K562 (cell line): Measurements from ENCODE around the gene ZSCAN25. TPM values are rescaled to one million over a fixed set of nuclear protein-coding genes. Genes with fewer than 3 reads are reported as not detected.

Experiments used
- ARNT ChIP-seq, 2 experiments: fragments of 450-650 bp; IDR thresholded peaks; 2 replicates each; pipeline ENCODE4 v1.6.1; 2016; ENCODE audit warnings: mild to moderate bottlenecking in 1 of 2
- CBX5 ChIP-seq: IDR thresholded peaks from 2 replicates; pipeline ENCODE4 v1.6.1; 2014; ENCODE audit warnings: low read depth, borderline replicate concordance
- CC2D1A ChIP-seq: fragments of 450-650 bp; IDR thresholded peaks from 2 replicates; pipeline ENCODE4 v1.6.1; 2017; ENCODE audit warnings: mild to moderate bottlenecking
- DPF2 ChIP-seq: fragments of 450-650 bp; IDR thresholded peaks from 2 replicates; pipeline ENCODE4 v1.6.1; 2016
- HNRNPH1 ChIP-seq: fragments of 200-400 bp; formaldehyde crosslinking; optimal IDR thresholded peaks from 2 replicates; pipeline ENCODE3; 2017; ENCODE audit warnings: low read depth, mild to moderate bottlenecking, low read length, moderate library complexity
- HNRNPL ChIP-seq: fragments of 200-400 bp; formaldehyde crosslinking; IDR thresholded peaks from 2 replicates; pipeline ENCODE4 v1.6.1; 2017; ENCODE audit warnings: low read depth, mild to moderate bottlenecking, low read length
- KDM4B ChIP-seq, 2 experiments: fragments of 450-650 bp in 1 of 2; sonication (generic) in 1 of 2; IDR thresholded peaks; 2 replicates each; pipeline ENCODE4 v1.6.1; 2016 to 2017; ENCODE audit warnings: borderline replicate concordance in 2 of 2, antibody characterized with exemption in 1 of 2, low read depth in 1 of 2, mild to moderate bottlenecking in 1 of 2
- MAZ ChIP-seq, 2 experiments: fragments of 450-650 bp in 1 of 2; sonication (generic) in 1 of 2; formaldehyde crosslinking; IDR thresholded peaks in 1 of 2; conservative IDR thresholded peaks in 1 of 2; 2 replicates each; pipeline versions ENCODE4 v1.4.0 to v1.5.0; 2020; ENCODE audit warnings: mild to moderate bottlenecking in 1 of 2, missing genetic modification reagents in 1 of 2
- MYC ChIP-seq, 2 experiments: fragments of 250-450 bp in 1 of 2; sonication (Bioruptor Pico) in 1 of 2; IDR thresholded peaks; 2 replicates each; pipeline versions ENCODE4 v1.5.1 to v1.6.1; 2012 to 2021; ENCODE audit warnings: low read depth in 2 of 2, borderline replicate concordance in 1 of 2, improper control_type of control experiment in 1 of 2, low read length in 1 of 2, mild to moderate bottlenecking in 1 of 2, moderate library complexity in 1 of 2
- POLR2AphosphoS5 ChIP-seq: IDR thresholded peaks from 2 replicates; pipeline ENCODE4 v1.6.1; 2011; ENCODE audit warnings: mild to moderate bottlenecking, low read depth, low read length, moderate library complexity; ENCODE audit not compliant: control insufficient read depth, insufficient read depth
- PPARD ChIP-seq: fragments of 250-450 bp; sonication (Bioruptor Pico); IDR thresholded peaks from 2 replicates; pipeline ENCODE4 v1.8.0; 2022; ENCODE audit warnings: inconsistent platforms, mild to moderate bottlenecking, moderate library complexity
- SMAD1 ChIP-seq: fragments of 150-350 bp; IDR thresholded peaks from 2 replicates; pipeline ENCODE4 v1.6.1; 2014; ENCODE audit warnings: low read length, low read depth; ENCODE audit not compliant: partially characterized antibody
- SNIP1 ChIP-seq: fragments of 450-650 bp; IDR thresholded peaks from 2 replicates; pipeline ENCODE4 v1.7.1; 2017; ENCODE audit warnings: low read depth, mild to moderate bottlenecking
- TCF15 ChIP-seq: fragments of 250-450 bp; sonication (Bioruptor Pico); IDR thresholded peaks from 2 replicates; pipeline ENCODE4 v1.8.0; 2022; ENCODE audit warnings: moderate library complexity, mild to moderate bottlenecking, inconsistent platforms
- TFAP4 ChIP-seq: sonication (generic); formaldehyde crosslinking; IDR thresholded peaks from 2 replicates; pipeline ENCODE4 v1.8.0; 2022; ENCODE audit warnings: missing genetic modification reagents, mild to moderate bottlenecking, moderate library complexity, borderline replicate concordance
- TSC22D4 ChIP-seq: fragments of 450-650 bp; IDR thresholded peaks from 2 replicates; pipeline ENCODE4 v1.6.1; 2016; ENCODE audit warnings: missing genetic modification characterization, missing biosample characterization, control low read depth
- WHSC1 ChIP-seq: IDR thresholded peaks from one replicate; pipeline ENCODE4 v1.6.1; 2012; ENCODE audit warnings: low read length, control low read depth, inconsistent platforms
- ZBED1 ChIP-seq: IDR thresholded peaks from 2 replicates; pipeline ENCODE4 v1.6.1; 2014
- ZKSCAN3 ChIP-seq: fragments of 250-450 bp; sonication (Bioruptor Pico); IDR thresholded peaks from 2 replicates; pipeline ENCODE4 v1.4.0; 2020
- ZNF12 ChIP-seq: sonication (generic); formaldehyde crosslinking; IDR thresholded peaks from 2 replicates; pipeline ENCODE4 v1.4.0; 2020; ENCODE audit warnings: mild to moderate bottlenecking, missing genetic modification reagents
- ZNF140 ChIP-seq: fragments of 250-450 bp; sonication (Bioruptor Pico); IDR thresholded peaks from 2 replicates; pipeline ENCODE4 v1.8.0; 2021; ENCODE audit warnings: moderate library complexity, mild to moderate bottlenecking, inconsistent platforms
- polyA plus RNA-seq, 8 experiments: library from polyadenylated mRNA; depleted of rRNA in 4 of 8; stranded (reverse) in 5 of 8; unstranded in 3 of 8; fragments of >200 nt; fragmentation: Nextera tagmentation in 2 of 8; fragmentation: Illumina TruSeq in 1 of 8; extraction: Ambion mirVana in 2 of 8; extraction: Trizol in 1 of 8; gene quantifications; 2 replicates each; pipeline versions ENCODE4 v1.2.1 to v1.2.3, GENCODE V29; 2011 to 2014; ENCODE audit warnings: inconsistent platforms in 1 of 8, missing spikeins in 1 of 8
- total RNA-seq, 7 experiments: library from RNA; depleted of rRNA in 6 of 7; stranded (reverse); fragments of >200 nt in 6 of 7; fragmentation: Illumina TruSeq in 2 of 7; extraction: Trizol in 2 of 7; gene quantifications; 2 replicates each; pipeline versions ENCODE4 v1.2.1 to v1.2.3, GENCODE V29; 2011 to 2021; ENCODE audit warnings: low replicate concordance in 1 of 7
- TF ChIP-seq, protein P1 (sequence below): sonication (generic); formaldehyde crosslinking; IDR thresholded peaks from 2 replicates; pipeline ENCODE4 v1.8.0; 2023; ENCODE audit warnings: mild to moderate bottlenecking, missing genetic modification reagents
- TF ChIP-seq, protein P2 (sequence below): sonication (generic); formaldehyde crosslinking; IDR thresholded peaks from 2 replicates; pipeline ENCODE4 v1.8.0; 2022; ENCODE audit warnings: mild to moderate bottlenecking, missing genetic modification reagents, borderline replicate concordance

The ZSCAN25 gene
- total and polyA plus RNA-seq, 9 of the 15 experiments (the other 6 are each of a cell fraction or from before 2014, with no cell fraction given) = 0.94 to 18.4 (median 12.8) TPM

GRCh38 chr7:99631295-99632109, 14.8 kb downstream of the ZSCAN25 start (continued):
- TF ChIP-seq, protein P1, sequence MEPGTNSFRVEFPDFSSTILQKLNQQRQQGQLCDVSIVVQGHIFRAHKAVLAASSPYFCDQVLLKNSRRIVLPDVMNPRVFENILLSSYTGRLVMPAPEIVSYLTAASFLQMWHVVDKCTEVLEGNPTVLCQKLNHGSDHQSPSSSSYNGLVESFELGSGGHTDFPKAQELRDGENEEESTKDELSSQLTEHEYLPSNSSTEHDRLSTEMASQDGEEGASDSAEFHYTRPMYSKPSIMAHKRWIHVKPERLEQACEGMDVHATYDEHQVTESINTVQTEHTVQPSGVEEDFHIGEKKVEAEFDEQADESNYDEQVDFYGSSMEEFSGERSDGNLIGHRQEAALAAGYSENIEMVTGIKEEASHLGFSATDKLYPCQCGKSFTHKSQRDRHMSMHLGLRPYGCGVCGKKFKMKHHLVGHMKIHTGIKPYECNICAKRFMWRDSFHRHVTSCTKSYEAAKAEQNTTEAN (CRISPR knock-in tag) = no peak
- TF ChIP-seq ARNT (IDR thresholded peaks at IDR 0.05) = no peak
- TF ChIP-seq ZBED1 = no peak
- no peak for TF ChIP-seq POLR2AphosphoS5
- TF ChIP-seq ZKSCAN3 (CRISPR knock-in tag) = no peak
- TF ChIP-seq, protein P2, sequence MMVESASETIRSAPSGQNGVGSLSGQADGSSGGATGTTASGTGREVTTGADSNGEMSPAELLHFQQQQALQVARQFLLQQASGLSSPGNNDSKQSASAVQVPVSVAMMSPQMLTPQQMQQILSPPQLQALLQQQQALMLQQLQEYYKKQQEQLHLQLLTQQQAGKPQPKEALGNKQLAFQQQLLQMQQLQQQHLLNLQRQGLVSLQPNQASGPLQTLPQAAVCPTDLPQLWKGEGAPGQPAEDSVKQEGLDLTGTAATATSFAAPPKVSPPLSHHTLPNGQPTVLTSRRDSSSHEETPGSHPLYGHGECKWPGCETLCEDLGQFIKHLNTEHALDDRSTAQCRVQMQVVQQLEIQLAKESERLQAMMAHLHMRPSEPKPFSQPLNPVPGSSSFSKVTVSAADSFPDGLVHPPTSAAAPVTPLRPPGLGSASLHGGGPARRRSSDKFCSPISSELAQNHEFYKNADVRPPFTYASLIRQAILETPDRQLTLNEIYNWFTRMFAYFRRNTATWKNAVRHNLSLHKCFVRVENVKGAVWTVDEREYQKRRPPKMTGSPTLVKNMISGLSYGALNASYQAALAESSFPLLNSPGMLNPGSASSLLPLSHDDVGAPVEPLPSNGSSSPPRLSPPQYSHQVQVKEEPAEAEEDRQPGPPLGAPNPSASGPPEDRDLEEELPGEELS (CRISPR knock-in tag) = no peak
- TF ChIP-seq WHSC1 = no peak
- no peak for TF ChIP-seq HNRNPL
- no peak for TF ChIP-seq HNRNPH1
- TF ChIP-seq MAZ (CRISPR knock-in tag; conservative IDR thresholded peaks at IDR 0.05 in 1 of 2, IDR thresholded peaks at IDR 0.05 in 1 of 2) = 0 out of 4 replicates have a peak, but pooled peaks of 1 of the 2 experiments have one; percentile 33
- TF ChIP-seq CBX5 = no peak
- no peak for TF ChIP-seq PPARD (CRISPR knock-in tag)
- peak; percentile 39; the same call in 1 of the 2 replicates for TF ChIP-seq TFAP4
- TF ChIP-seq KDM4B (IDR thresholded peaks at IDR 0.05; ENCODE audit: borderline replicate concordance in 2 of 2, low read depth in 1 of 2) = no peak
- peak; percentile 47 for TF ChIP-seq SMAD1
- TF ChIP-seq ZNF140 (CRISPR knock-in tag) = no peak
- no peak for TF ChIP-seq ZNF12 (CRISPR knock-in tag)
- TF ChIP-seq TCF15 (CRISPR knock-in tag) = no peak
- TF ChIP-seq DPF2 = no peak
- peak; percentile 73; the same call in 1 of the 2 replicates for TF ChIP-seq MYC (IDR thresholded peaks at IDR 0.05; ENCODE audit: low read depth, low read length)
- no peak for TF ChIP-seq MYC (CRISPR knock-in tag; IDR thresholded peaks at IDR 0.05; ENCODE audit: borderline replicate concordance, low read depth)
- no peak for TF ChIP-seq SNIP1
- TF ChIP-seq CC2D1A = peak; percentile 50; the same call in 1 of the 2 replicates
- no peak for TF ChIP-seq TSC22D4
